KG1 (cell line): Measurements from ENCODE around the gene PRKCD.
A peak's percentile ranks its signal among the peaks of the same experiment; 100 is the strongest.

ENCODE experiments used
- DNase-seq: peaks from one replicate; lab custom pipeline; 2025; lab: John Stamatoyannopoulos, UW

The PRKCD gene

DNA sequence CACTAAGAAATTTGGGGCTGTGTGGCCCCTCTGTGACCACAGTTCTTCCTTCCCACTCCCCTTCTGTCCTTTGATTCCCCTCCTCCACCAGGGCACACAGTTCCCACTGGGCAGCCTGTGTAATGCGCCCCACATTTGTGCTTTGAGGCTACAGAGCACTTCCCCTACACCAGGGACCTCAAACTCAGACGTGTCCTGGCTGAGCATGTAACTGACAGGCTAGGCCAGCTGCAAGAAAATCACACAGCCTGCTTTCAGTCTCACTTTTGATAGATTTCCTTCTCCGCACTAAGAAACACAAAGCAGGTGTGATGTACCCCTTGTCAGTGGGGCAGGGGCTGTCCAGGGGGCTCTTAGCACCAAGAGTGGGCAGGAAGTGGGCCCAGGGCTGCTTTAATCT lies 29.6 kb downstream of the PRKCD start:
- DNase-seq = no peak

DNA sequence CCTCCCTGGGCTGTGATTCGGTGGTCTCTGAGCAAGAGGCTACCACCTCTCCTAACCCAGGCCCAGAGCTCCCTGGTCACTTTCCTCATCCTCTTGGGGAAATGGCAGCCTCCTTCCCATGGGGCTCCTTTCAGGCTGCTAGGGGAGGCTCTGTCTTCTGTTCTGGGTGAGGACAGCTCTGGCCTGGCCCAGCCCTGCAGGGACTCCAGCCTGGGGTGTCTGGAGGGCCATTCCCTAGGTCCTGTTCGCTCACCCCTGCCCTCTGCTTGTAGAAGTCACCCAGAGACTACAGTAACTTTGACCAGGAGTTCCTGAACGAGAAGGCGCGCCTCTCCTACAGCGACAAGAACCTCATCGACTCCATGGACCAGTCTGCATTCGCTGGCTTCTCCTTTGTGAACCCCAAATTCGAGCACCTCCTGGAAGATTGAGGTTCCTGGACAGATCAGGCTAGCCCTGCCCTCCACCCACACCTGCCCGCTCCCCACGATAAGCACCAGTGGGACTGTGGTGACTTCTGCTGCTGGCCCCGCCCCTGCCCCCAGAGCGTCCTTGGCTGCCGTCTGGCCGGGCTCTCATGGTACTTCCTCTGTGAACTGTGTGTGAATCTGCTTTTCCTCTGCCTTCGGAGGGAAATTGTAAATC lies 30.9 kb downstream of the PRKCD start:
- DNase-seq = no peak

DNA sequence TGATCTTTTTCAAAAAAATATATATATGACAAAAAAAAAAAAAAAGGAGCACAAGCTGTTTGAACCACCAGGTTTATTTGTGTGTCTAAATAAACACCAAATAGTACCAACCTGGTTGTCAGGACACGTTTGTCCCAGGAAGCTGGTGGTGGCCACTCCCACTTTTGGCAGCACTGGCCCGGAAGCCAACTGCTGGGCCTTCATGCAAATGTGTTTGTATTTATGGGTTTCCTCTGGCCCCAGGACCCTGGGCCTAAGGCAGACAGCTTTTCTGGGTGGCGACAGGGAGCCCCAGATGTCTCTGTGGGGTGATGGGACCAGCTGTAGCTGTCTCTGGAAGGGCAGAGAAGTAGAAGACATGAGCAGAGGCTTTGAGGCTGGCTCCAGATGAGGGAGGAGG lies 31.6 kb downstream of the PRKCD start:
- no peak for DNase-seq

DNA sequence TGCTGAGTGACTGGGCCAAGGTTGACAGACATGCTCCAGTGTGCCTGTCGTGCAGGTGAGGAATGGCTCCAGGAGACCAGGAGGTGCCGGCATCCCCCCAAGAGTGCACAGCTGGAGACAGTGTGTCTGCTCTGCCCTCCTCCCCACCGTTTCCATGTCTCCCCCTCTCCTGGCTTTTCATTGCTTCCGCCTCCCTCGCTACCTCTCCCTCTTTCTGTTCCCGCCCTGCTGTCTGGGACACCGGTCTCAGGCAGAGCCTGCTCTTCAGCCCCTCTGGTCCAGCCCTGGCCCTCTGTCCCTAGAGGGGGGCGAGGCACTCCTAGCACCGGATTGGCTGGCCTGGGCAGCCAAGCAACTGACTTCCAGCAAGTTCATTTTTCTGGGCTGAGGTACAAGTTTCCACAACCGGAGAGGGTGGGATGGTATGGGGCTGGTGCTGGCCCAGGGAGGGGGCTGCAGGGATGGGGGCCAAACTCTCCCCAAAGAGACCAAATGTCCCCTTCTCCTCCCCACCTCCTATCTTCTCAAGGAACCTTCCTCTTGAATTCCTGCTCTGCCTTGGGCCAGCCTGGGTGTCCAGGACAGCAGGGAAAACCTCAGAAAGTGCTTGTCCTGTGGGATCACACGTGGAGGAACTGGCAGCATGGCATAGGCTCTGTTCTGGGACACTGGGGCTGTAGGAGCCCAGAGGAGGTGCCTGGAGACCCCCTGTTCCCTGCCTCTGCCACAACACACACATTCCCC lies 32.6 kb downstream of the PRKCD start:
- DNase-seq = no peak

DNA sequence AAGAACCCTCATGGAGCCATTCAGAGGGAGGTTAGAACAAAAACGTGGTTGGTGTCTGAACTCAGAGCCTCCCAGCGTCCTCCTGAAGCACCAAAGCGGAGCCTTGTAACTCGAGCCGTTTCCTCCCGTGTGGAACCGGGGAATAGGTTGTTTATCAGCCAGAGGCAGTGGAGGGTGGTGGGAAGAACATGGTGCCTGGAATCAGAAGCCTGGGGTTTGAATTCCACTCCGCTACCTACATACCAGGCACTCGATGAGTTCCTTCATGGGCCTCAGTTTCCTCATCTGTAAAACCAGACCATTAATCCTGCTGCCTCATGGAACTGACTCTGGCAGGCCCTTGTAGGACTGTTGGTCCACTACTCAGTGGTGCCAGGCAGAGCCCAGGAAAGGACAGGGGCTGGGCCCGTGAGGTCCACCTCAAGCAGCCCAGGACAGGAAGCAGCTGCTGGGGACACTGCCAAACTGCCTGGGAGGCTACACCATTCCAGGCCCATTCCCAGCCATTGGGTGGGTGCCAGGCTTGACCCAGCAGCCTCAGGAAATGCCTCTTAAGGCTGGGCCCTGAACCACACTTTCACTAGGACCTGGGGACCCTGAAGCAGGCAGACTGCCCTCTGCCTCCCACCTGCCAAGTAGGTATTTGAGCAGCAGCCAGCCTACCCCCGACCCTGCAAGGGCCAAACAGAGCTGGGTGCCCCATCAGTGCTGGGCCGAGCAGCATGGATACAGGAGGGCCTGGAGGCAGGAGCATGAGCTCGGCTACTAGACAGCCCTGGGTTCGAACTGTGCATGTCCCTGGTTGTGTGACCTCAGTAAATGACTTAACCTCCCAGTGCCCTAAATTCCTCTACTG lies 33.4 kb downstream of the PRKCD start:
- DNase-seq = no peak

DNA sequence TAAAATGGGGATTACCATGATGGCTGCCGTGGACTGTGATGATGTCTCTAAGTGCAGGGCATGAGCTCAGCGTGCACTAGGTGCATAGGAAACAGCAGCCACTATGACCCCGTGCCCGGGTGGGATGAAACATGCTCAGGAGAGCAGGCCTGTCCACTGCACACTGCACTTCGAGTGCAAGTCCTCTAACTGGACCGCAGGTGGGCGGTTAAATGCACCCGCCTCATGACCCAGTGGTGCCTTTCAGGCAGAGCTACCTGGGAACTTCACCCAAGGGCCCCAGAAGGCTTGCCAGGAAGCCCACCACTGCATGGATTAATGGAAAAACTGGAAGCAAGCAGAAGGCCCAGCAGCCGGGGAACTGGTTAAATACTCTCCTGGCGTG lies 34.0 kb downstream of the PRKCD start:
- no peak for DNase-seq

DNA sequence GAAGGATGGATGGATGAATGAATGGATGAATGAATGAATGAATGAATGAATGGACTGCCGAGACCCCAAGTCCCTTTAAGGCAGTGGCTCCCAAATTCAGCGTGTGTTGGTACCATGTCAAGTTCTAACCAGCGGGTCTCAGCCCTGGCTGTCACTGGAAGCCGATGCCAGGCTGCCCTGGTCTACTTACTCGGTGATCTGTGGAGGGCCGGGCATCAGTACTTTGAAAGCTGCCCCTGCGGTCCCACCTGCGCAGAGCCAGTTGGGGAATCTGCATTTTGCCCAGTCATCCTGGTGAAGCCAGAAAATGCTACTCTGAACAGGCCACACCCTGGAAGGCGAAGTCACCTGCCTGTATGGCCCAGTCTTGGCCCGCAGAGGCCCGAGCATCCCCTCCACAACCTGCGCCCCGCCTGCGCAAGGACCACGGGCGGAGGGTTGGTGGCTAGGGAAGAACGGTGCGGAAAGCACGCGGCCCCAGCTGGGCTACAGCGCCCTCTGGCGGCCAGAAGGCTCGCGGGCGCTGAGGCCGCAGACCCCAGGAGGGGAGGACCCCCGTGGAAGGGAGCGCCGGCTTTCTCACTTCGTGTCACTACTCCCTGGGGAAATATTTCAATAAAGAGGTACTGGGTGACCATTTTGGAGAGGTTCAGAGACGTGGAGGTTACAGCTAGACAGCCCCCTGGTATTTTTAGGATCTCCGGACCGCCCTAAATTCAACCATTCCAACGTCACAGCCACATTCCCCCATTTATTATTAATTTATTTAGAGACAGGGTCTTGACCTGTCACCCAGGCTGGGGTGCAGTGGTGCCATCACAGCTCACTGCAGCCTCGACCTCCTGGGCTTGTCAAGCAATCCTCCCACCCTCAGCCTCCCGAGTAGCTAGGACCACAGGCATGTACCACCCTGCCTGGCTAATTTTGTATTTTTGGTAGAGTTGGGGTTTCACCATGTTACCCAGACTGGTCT lies 34.9 kb downstream of the PRKCD start:
- peak; percentile 37 for DNase-seq

DNA sequence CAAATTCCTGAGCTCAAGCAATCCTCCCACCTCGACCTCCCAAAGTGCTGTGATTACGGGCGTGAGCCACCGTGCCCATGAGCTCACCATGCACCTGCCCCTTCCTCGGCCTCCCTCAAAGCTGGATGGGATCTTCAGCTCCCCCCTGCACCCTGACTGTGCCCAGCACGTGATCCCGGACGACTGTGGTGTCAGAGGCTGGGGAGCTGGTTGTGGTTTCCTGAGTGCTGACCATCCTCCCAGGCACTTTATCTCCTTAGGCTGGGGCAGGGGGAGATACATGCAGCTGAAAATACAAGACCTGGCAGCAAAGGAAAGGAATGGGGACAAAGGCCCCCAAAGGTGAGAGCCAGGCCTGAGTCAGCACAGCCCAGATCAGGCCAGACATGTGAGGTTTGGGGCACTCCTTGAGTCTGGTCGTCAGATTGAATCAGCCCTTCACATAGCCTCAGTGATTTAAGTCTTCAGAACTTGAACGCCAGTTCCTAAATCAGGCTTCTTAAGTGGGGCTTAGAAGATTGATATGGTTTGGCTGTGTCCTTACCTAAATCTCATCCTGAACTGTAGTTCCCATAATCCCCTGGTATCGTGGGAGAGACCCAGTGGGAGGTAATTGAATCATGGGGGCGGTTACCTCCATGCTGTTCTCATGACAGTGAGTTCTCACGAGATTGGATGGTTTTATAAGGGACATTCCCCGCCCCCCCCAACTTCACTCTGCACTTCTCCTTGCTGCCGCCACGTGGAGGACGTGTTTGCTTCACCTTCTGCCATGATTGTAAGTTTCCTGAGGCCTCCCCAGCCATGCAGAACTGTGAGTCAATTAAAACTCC lies 35.8 kb downstream of the PRKCD start:
- no peak for DNase-seq

DNA sequence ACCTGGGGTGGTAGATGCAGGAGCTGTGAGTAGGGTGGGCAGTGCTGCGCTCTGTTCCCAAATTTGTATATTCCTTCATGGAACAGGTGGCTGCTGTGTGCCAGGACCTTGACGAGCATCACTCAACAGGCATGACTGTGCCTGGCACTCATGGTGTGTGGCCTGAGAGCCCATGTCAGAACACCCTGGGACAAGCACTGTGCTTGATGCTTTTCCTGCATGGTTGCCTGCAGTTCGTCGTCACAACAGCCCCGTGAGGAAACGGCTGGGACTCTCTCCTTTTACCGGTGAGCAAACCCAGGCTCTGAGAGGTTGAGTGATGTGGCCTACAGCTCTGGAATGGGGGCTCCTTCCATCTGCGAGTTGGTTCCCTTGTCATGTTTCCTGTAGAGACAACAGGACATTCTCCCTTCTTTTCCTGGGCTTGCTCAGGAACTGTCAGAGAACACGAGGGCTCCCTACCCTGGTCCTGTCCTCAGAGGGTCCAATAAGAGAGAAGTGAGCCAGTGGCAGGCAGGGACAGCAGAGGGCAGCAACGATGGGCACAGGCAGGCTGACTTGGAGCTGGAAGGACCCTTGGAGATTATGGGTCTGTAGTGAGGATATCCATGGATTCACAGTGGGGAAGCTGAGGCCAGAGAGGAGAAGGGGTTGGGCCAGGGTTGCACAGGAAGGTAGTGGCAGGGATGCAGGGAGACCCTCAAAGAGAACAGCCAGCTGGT lies 37.4 kb downstream of the PRKCD start:
- DNase-seq = no peak

DNA sequence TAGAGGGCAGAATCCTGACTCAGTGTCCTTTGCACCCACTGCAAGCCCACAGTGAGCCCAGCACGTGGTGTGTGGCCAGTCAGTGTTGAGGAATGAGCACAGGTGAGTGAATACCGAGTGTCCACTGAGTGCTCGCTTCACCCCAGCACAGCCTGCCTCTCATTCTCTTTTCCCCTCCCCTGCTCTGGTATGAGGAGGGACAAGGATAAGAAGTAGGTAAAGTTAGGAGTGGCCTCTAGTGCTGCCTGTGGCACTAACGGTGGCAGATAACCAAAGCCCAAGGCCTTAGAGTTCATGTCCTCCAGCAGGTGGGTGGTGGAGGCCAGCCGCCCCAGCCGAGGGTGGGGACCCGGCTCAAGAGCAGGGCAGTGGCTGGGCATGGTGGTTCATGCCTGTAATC lies 38.0 kb downstream of the PRKCD start:
- no peak for DNase-seq

DNA sequence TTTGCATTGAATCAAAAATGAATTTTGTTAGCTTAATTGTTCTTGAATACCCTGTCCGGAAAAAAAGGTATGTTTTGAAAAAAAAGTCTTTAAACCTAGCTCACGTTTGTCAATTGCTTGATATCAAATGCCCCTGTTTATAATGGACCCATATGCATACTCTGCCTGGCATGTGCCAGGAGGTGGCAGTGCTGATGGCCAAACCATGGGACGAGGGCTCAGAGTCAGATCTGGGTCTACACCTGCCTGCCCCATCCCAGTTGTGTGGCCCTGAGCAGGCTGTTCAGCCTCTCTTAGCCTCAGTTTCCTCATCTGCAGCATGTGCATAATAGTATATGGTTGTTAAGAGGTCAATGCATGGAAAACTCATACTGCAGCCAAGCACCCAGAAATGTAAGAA lies 38.8 kb downstream of the PRKCD start:
- no peak for DNase-seq

DNA sequence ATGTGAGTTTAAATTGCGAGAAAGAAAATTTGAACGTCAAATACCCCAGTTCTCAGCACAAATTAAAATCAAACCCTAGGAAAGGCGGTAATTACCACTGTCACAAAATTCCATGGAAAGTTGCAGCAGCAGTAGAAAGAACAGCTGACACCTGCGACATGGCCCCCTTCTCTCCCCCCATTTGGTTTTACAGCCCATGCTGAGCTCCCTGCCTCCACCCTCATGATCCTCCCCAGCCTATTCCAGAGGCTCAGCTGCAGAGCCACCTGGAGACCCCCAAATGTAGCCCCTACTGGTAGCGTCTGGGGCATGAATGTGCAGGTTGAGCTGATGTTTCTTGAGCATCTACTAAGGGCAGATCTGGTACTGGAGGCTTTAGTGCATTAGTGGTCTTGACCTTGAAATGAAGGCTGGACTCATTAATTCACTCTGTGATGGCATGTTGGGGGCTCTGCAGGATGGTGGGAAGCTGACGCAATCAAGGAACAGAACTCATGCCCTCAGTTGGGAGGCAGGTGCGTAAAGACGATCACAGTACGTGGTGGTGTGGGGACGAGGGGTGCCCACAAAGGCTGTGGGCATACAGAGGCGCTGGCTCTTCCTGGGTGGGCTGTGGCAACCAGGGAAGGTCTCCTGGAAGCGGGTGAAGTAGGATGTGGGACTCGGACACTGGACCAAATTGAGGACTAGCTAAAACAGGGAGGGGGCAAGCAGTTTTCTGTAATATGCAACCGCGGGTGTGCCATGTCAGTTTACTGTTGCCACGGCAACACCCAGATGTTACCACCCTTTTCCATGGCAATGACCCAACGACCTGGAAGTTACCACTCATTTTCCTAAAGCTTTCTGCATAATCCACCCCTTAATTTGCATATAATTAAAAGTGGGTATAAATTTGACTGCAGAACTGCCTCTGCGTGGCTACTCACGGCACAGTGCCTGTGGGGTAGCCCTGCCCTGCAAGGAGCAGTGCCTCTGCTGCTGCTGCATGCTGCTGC lies 39.8 kb downstream of the PRKCD start:
- no peak for DNase-seq

DNA sequence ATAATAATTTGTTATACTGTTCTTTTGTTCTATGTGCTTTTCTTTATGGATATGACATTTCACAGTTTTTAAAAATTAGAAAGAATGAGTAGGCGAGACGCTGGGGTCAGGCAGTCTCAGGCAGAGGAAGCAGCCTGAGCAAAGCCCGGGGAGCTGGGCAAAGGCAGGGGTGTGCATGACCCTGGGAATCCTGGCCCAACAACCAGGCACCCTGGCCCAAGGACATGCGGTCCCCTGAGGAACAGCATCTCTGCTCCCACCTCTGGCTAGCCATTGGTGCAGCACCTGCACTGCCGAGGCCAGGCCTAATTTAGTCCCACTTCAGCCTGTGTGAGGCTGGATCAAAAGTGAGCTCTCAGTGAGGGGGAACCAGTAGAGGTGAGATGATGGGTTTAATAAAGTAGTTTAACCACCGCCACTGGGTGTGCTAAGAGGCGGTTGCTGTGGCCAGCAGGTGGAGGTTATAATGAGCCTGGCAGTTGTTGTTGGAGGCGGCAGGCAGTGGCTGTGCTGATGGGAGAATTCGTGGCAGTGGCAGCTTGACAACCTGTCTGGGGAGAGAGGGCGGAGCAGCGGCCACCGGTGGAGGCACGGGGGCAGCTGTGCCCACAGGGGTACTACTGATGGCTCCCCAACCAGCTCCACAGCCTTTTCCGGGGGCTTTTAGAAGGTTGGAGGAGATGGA lies 41.5 kb downstream of the PRKCD start:
- DNase-seq = no peak

DNA sequence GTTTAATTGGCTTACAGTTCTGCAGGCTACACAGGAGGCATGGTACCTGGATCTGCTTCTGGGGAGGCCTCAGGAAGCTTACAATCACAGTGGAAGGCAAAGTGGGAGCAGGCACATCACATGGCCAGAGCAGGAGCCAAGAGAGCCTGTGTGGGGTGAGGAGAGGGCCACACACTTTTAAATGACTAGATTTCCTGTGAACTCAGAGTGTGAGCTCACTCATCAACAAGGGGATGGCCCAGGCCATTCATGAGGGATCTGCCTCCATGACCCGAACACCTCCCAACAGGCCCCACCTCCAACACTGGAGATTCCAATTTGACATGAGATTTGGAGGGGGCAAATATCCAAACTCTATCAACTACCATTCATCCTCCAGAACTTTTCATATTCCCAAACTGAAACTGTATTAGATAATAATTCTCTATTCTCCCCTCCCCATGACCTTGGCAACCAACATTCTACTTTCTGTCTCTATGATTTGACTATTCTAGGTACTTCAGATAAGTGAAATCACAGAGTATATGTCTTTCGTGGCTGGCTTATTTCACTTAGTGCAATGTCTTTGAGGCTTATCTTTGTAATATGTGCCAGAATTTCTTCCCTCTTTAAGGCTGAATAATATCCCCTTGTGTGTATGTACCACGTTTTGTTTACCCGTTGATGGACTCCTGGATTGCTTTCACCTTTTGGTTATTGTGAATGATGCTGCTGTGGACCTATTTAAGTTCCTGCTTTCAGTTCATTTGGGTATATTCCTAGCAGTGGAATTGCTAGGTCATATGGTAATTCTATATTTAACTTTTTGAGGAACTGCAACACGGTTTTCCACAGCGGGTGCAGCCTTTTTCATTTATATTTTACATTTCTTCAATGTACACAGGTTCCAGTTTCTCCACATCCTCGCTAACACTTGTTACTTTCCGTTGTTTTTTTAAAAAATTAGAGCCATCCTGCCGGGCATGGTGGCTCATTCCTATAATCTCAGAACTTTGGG lies 51.0 kb downstream of the PRKCD start:
- no peak for DNase-seq

DNA sequence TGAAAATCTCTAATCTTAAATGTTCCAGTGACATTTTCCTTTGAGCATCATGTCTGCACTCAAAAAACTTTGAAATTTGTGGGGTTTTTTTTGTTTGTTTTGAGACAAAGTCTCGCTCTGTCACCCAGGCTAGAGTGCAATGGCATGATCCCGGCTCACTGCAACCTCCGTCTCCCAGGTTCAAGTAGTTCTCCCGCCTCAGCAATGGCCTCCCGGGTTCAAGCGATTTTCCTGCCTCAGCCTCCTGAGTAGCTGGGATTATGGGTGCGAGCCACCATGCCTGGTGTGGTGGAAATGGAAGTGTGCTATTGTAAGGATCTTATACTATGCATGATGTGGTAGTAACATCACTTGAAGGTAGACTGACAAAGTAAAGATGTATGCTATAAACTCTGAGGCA lies 52.3 kb downstream of the PRKCD start:
- no peak for DNase-seq

DNA sequence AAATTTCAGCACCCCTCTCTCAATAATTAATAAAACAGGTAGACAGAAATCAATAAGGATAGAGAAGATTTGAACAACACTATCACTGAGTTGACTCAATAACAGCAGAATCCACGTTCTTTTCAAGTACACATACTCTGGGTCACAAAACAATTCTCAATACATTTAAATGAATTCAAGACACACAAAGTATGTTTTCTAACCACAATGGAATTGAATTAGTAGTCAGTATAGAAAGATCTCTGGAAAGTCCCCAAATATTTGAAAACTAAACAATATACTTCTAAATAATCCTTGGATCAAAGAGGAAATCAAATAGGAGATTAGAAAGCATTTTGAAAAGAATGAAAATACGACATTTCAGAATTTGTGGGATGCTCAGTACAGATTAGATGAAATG lies 54.8 kb downstream of the PRKCD start:
- DNase-seq = no peak

DNA sequence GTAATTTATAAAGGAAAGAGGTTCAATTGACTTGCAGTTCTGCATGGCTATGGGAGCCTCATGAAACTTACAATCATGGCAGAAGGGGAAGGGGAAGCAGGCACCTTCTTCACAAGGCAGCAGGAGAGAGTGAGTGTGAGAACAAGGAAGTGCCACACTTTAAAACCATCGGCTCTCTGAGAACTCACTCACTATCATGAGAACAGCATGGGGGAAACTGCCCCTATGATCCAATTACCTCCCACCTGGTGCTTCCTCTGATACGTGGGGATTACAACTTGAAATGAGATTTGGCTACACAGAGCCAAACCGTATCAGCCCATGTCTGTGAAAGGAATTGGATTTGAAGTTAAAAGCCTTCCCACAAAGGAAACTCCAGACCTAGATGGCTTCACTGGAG lies 55.7 kb downstream of the PRKCD start:
- no peak for DNase-seq
